H9 (cell line): ENCODE measurements around the gene FAM13A. TPM values are rescaled to one million over a fixed set of nuclear protein-coding genes. Genes with fewer than 3 reads are reported as not detected.

Experiments
- DNase-seq: peaks from one replicate; pipeline ENCODE4 v3.0.0-alpha.2; 2017
- H2AFZ ChIP-seq: one replicate; pipeline ENCODE4 v1.6.1; 2013; ENCODE audit warnings: mild to moderate bottlenecking, low read length, control low read depth, moderate library complexity
- H2AK5ac ChIP-seq: 2 replicates; pipeline ENCODE4 v1.6.1; 2013; ENCODE audit warnings: low read length, control low read depth, mixed read lengths; ENCODE audit not compliant: insufficient read length
- H2BK120ac ChIP-seq: one replicate; pipeline ENCODE4 v1.6.1; 2013; ENCODE audit warnings: low read depth, mild to moderate bottlenecking, low read length, control low read depth, inconsistent platforms; ENCODE audit not compliant: poor library complexity, severe bottlenecking
- H2BK12ac ChIP-seq: 2 replicates; pipeline ENCODE4 v1.6.1; 2013; ENCODE audit warnings: low read length, control low read depth, mixed read lengths, low read depth; ENCODE audit not compliant: insufficient read length
- H2BK15ac ChIP-seq: 2 replicates; pipeline ENCODE4 v1.6.1; 2013; ENCODE audit warnings: low read depth, low read length, control low read depth
- H2BK20ac ChIP-seq: one replicate; pipeline ENCODE4 v1.6.1; 2013; ENCODE audit warnings: low read depth, mild to moderate bottlenecking, low read length, control low read depth, inconsistent platforms; ENCODE audit not compliant: poor library complexity, severe bottlenecking
- H2BK5ac ChIP-seq: 2 replicates; pipeline ENCODE4 v1.6.1; 2013; ENCODE audit warnings: low read length, control low read depth, mixed read lengths; ENCODE audit not compliant: insufficient read length
- H3K14ac ChIP-seq: 2 replicates; pipeline ENCODE4 v1.6.1; 2013; ENCODE audit warnings: low read length, control low read depth; ENCODE audit not compliant: insufficient read depth
- H3K18ac ChIP-seq: 2 replicates; pipeline ENCODE4 v1.6.1; 2013; ENCODE audit warnings: low read depth, mild to moderate bottlenecking, mixed read lengths, low read length, control low read depth; ENCODE audit not compliant: insufficient read length
- H3K23ac ChIP-seq: 2 replicates; pipeline ENCODE4 v1.6.1; 2013; ENCODE audit warnings: low read length, control low read depth, mixed read lengths, low read depth; ENCODE audit not compliant: insufficient read length
- H3K23me2 ChIP-seq: 2 replicates; pipeline ENCODE4 v1.6.1; 2013; ENCODE audit warnings: low read depth, mild to moderate bottlenecking, mixed read lengths, low read length, control low read depth; ENCODE audit not compliant: insufficient read length, poor library complexity, severe bottlenecking
- H3K27ac ChIP-seq: 2 replicates; pipeline ENCODE4 v1.5.1; 2013; ENCODE audit warnings: low read length, control low read depth, mixed read lengths, low read depth; ENCODE audit not compliant: insufficient read length
- H3K27me3 ChIP-seq: 2 replicates; pipeline ENCODE4 v1.6.1; 2013; ENCODE audit warnings: low read length, control low read depth, inconsistent platforms; ENCODE audit not compliant: insufficient read depth
- H3K4ac ChIP-seq: 2 replicates; pipeline ENCODE4 v1.6.1; 2013; ENCODE audit warnings: low read depth, mild to moderate bottlenecking, control low read depth, inconsistent platforms, low read length, moderate library complexity
- H3K4me1 ChIP-seq: 2 replicates; pipeline ENCODE4 v1.6.1; 2013; ENCODE audit warnings: low read length, control low read depth, inconsistent platforms; ENCODE audit not compliant: insufficient read depth
- H3K4me2 ChIP-seq: 2 replicates; pipeline ENCODE4 v1.6.1; 2013; ENCODE audit warnings: low read length, control low read depth, mixed read lengths; ENCODE audit not compliant: insufficient read length, insufficient read depth
- H3K56ac ChIP-seq: 2 replicates; pipeline ENCODE4 v1.6.1; 2013; ENCODE audit warnings: low read depth, mild to moderate bottlenecking, mixed read lengths, low read length, control low read depth; ENCODE audit not compliant: insufficient read length
- H3K79me1 ChIP-seq: 2 replicates; pipeline ENCODE4 v1.6.1; 2013; ENCODE audit warnings: low read depth, mild to moderate bottlenecking, moderate library complexity, low read length, control low read depth, inconsistent platforms; ENCODE audit not compliant: insufficient read depth, poor library complexity, severe bottlenecking
- H3K79me2 ChIP-seq: 2 replicates; pipeline ENCODE4 v1.6.1; 2013; ENCODE audit warnings: low read length, control low read depth, inconsistent platforms; ENCODE audit not compliant: insufficient read depth
- H3K9ac ChIP-seq: 2 replicates; pipeline ENCODE4 v1.6.1; 2013; ENCODE audit warnings: low read length, control low read depth, mixed read lengths; ENCODE audit not compliant: insufficient read length; ENCODE audit errors: extremely low read depth
- H3K9me3 ChIP-seq: one replicate; pipeline ENCODE4 v1.6.1; 2013; ENCODE audit warnings: low read depth, low read length, inconsistent platforms; ENCODE audit not compliant: control insufficient read depth
- H3T11ph ChIP-seq: one replicate; pipeline ENCODE4 v1.6.1; 2013; ENCODE audit warnings: mild to moderate bottlenecking, low read length, control low read depth, inconsistent platforms
- H4K20me1 ChIP-seq: one replicate; pipeline ENCODE4 v1.6.1; 2013; ENCODE audit not compliant: control insufficient read depth, insufficient read length, insufficient read depth
- H4K5ac ChIP-seq: 2 replicates; pipeline ENCODE4 v1.6.1; 2013; ENCODE audit warnings: low read depth, mild to moderate bottlenecking, mixed read lengths, low read length, control low read depth; ENCODE audit not compliant: insufficient read length
- H4K8ac ChIP-seq: replicated peaks from 2 replicates; pipeline ENCODE4 v1.6.1; 2013; ENCODE audit warnings: low read length, control low read depth, mixed read lengths, low read depth; ENCODE audit not compliant: insufficient read length
- H4K91ac ChIP-seq: 2 replicates; pipeline ENCODE4 v1.6.1; 2013; ENCODE audit warnings: low read depth, mild to moderate bottlenecking, moderate library complexity, mixed read lengths, low read length, control low read depth; ENCODE audit not compliant: insufficient read length
- H3K27ac Mint-ChIP-seq, 3 experiments: 2 replicates in 2 of 3; 3 replicates in 1 of 3; pipeline ENCODE4 v1.8.0; 2020 to 2021; ENCODE audit warnings: mixed read lengths in 3 of 3, mild to moderate bottlenecking in 1 of 3, moderate library complexity in 1 of 3
- H3K27me3 Mint-ChIP-seq: 2 replicates; pipeline ENCODE4 v1.8.0; 2021; ENCODE audit warnings: low read depth, mild to moderate bottlenecking, moderate library complexity, mixed read lengths
- H3K36me3 Mint-ChIP-seq, 3 experiments: 2 replicates in 2 of 3; 3 replicates in 1 of 3; pipeline ENCODE4 v1.8.0; 2020 to 2021; ENCODE audit warnings: low read depth in 3 of 3, mixed read lengths in 3 of 3; ENCODE audit not compliant: insufficient read depth in 1 of 3
- H3K4me1 Mint-ChIP-seq, 2 experiments: 2 replicates each; pipeline ENCODE4 v1.8.0; 2020; ENCODE audit warnings: mixed read lengths in 2 of 2
- H3K4me3 Mint-ChIP-seq, 2 experiments: 2 replicates in 1 of 2; 3 replicates in 1 of 2; pipeline ENCODE4 v1.8.0; 2020 to 2021; ENCODE audit warnings: mild to moderate bottlenecking in 2 of 2, mixed read lengths in 2 of 2, moderate library complexity in 1 of 2
- H3K9me3 Mint-ChIP-seq, 2 experiments: 2 replicates in 1 of 2; 3 replicates in 1 of 2; pipeline ENCODE4 v1.8.0; 2020; ENCODE audit warnings: mild to moderate bottlenecking in 2 of 2, mixed read lengths in 2 of 2, moderate library complexity in 1 of 2
- CTCF ChIP-seq: fragments of 200-600 bp; sonication (generic); conservative IDR thresholded peaks from 3 replicates; pipeline ENCODE4 v1.8.0; 2021; ENCODE audit warnings: antibody characterized with exemption, mild to moderate bottlenecking
- WGBS: extraction: QIAGEN DNeasy Blood & Tissue Kit; methylation state at CpG from one replicate; pipeline ENCODE4 v1.1.7; 2013; ENCODE audit warnings: missing lambda C conversion rate, low lambda C conversion rate, mixed read lengths; ENCODE audit not compliant: insufficient read length; ENCODE audit errors: extremely low coverage; 5-methylcytosine and 5-hydroxymethylcytosine counted together
- total RNA-seq: library from RNA; stranded (reverse); gene quantifications from 2 replicates; pipeline ENCODE4 v1.2.1, GENCODE V29; 2021

Gene FAM13A
- total RNA-seq, 1 experiment from 2014 or later, result 12.7 TPM

GRCh38 chr4:88724406-88724805 is 332.6 kb downstream of the FAM13A start:
- H2BK20ac ChIP-seq, result no peak overlapping the region
- H2BK12ac ChIP-seq, result no peak overlapping the region
- H3K9ac ChIP-seq, result no peak overlapping the region
- Mint-ChIP-seq H3K9me3 (no peaks in the 10 kb centered on the region), H3K27me3 (no peaks in the 10 kb centered on the region; the same call in 1 of the 2 replicates), H3K4me3 (no peak overlapping the region), H3K27ac (0 out of 7 replicates have a peak overlapping the region, but pooled peaks of 1 of the 3 experiments have one; percentile 39), H3K36me3 (peaks cover 4 to 14% (median 11%) of the 10 kb centered on the region in 3 experiments; a peak in 6 of 7 replicates), H3K4me1 (peaks cover 9 to 11% of the 10 kb centered on the region in 2 experiments)
- no CpG with 5 or more reads among the region's 2 CpGs for WGBS
- no peak overlapping the region for H3T11ph ChIP-seq
- H2AK5ac ChIP-seq, result no peak overlapping the region
- no peak overlapping the region for H2BK15ac ChIP-seq
- no peaks in the 10 kb centered on the region for H3K23me2 ChIP-seq
- TF ChIP-seq CTCF, result no peak
- H2BK5ac ChIP-seq, result no peak overlapping the region
- H3K18ac ChIP-seq, result no peak overlapping the region
- H4K91ac ChIP-seq, result no peak overlapping the region
- H4K20me1 ChIP-seq, result no peaks in the 10 kb centered on the region
- H3K4ac ChIP-seq, result no peak overlapping the region
- no peak overlapping the region for H4K8ac ChIP-seq
- DNase-seq, result no peak
- no peaks in the 10 kb centered on the region for H3K9me3 ChIP-seq
- H4K5ac ChIP-seq, result no peak overlapping the region
- H3K79me2 ChIP-seq, result no peaks in the 10 kb centered on the region
- no peak overlapping the region for H2BK120ac ChIP-seq
- H3K4me1 ChIP-seq, result no peaks in the 10 kb centered on the region
- no peak overlapping the region for H3K4me2 ChIP-seq
- H3K79me1 ChIP-seq, result no peaks in the 10 kb centered on the region
- no peak overlapping the region for H3K56ac ChIP-seq
- no peaks in the 10 kb centered on the region for H3K27me3 ChIP-seq
- H2AFZ ChIP-seq, result no peak overlapping the region
- H3K14ac ChIP-seq, result no peak overlapping the region
- no peak overlapping the region for H3K23ac ChIP-seq
- no peak overlapping the region for H3K27ac ChIP-seq
